Tibial nerve (tissue), 4 donors: ENCODE results near the gene LCMT1. TPM values are rescaled to one million over a fixed set of nuclear protein-coding genes. Genes with fewer than 3 reads are reported as not detected.

Experiments used
- DNase-seq, 2 donors: peaks; one replicate each; pipeline ENCODE4 v3.0.0-alpha.2; 2019; ENCODE audit warnings: low spot score in 2 of 2
- H3K27ac ChIP-seq, 4 donors: fragments of 200-600 bp; sonication (generic) in 3 of 4; one replicate each; pipeline ENCODE4 v1.5.1; 2017 to 2019; ENCODE audit warnings: mild to moderate bottlenecking in 1 of 4
- H3K27me3 ChIP-seq, 2 donors: fragments of 200-600 bp; sonication (generic) in 1 of 2; one replicate each; pipeline versions ENCODE4 v1.5.1 to v1.6.0; 2017 to 2019
- H3K36me3 ChIP-seq, 3 donors: fragments of 200-600 bp; sonication (generic); one replicate each; pipeline ENCODE4 v1.5.1; 2018 to 2019
- H3K4me1 ChIP-seq, 4 donors: fragments of 200-600 bp; sonication (generic) in 3 of 4; one replicate each; pipeline ENCODE4 v1.5.1; 2017 to 2019
- H3K4me3 ChIP-seq, 4 donors: fragments of 200-600 bp; sonication (generic) in 3 of 4; one replicate each; pipeline ENCODE4 v1.5.1; 2017 to 2019; ENCODE audit warnings: mild to moderate bottlenecking in 1 of 4, moderate library complexity in 1 of 4
- H3K9me3 ChIP-seq, 4 donors: fragments of 200-600 bp; sonication (generic) in 3 of 4; one replicate each; pipeline ENCODE4 v1.5.1; 2017 to 2019
- CTCF ChIP-seq, 5 experiments: fragments of 200-600 bp in 3 of 5; fragments of 450-650 bp in 2 of 5; sonication (generic) in 3 of 5; IDR thresholded peaks; one replicate each; pipeline ENCODE4 v1.5.1; 2016 to 2019; ENCODE audit warnings: antibody characterized with exemption in 5 of 5, mild to moderate bottlenecking in 3 of 5, moderate library complexity in 2 of 5
- EP300 ChIP-seq, 2 donors: sonication (generic); formaldehyde crosslinking; IDR thresholded peaks; one replicate each; pipeline ENCODE4 v1.6.1; 2017; ENCODE audit warnings: antibody characterized with exemption in 2 of 2, mild to moderate bottlenecking in 1 of 2
- POLR2A ChIP-seq, 2 donors: fragments of 450-650 bp; IDR thresholded peaks; one replicate each; pipeline ENCODE4 v1.6.1; 2017; ENCODE audit warnings: antibody characterized with exemption in 2 of 2, mild to moderate bottlenecking in 2 of 2, moderate library complexity in 2 of 2
- WGBS, 2 donors: methylation state at CpG; one replicate each; pipeline ENCODE4 v1.1.5; 2018; 5-methylcytosine and 5-hydroxymethylcytosine counted together
- total RNA-seq, 4 donors: library from RNA; depleted of rRNA; stranded (reverse); fragments of >200 nt; gene quantifications; one replicate each; pipeline ENCODE4 v1.1.0, GENCODE V29; 2016

Gene LCMT1
- total RNA-seq, 4 donors from 2014 or later, result 21.6 to 56.4 (median 33.8) TPM

GRCh38 chr16:25171390-25171789 is 59.8 kb downstream of the LCMT1 start:
- WGBS, 2 donors, result 88 to 96% methylated on average over 5 of the region's 5 CpGs
- no peaks in the 10 kb centered on the region for H3K4me1 ChIP-seq
- H3K27me3 ChIP-seq, result no peaks in the 10 kb centered on the region
- peaks cover 0 to 100% (median 32%) of the 10 kb centered on the region in 3 donors for H3K36me3 ChIP-seq
- no peak for DNase-seq
- H3K27ac ChIP-seq, result no peak overlapping the region
- no peaks in the 10 kb centered on the region for H3K9me3 ChIP-seq
- H3K4me3 ChIP-seq, result no peak overlapping the region
- TF ChIP-seq EP300 (IDR thresholded peaks at IDR 0.05) (no peak), CTCF (IDR thresholded peaks at IDR 0.05) (no peak), POLR2A (IDR thresholded peaks at IDR 0.05) (no peak)

GRCh38 chr16:25172831-25173230 is 61.3 kb downstream of the LCMT1 start:
- Histone ChIP-seq H3K27me3 (no peaks in the 10 kb centered on the region), H3K36me3 (peaks cover 0 to 98% (median 20%) of the 10 kb centered on the region in 3 donors), H3K9me3 (no peaks in the 10 kb centered on the region), H3K4me3 (no peak overlapping the region), H3K27ac (no peak overlapping the region), H3K4me1 (no peaks in the 10 kb centered on the region)
- no peak for TF ChIP-seq CTCF (IDR thresholded peaks at IDR 0.05)
- no peak for DNase-seq
- 93 to 94% methylated on average over 8 of the region's 8 CpGs for WGBS, 2 donors

GRCh38 chr16:25174285-25174684 is 62.7 kb downstream of the LCMT1 start:
- H3K36me3 ChIP-seq, result peaks cover 0 to 98% (median 7%) of the 10 kb centered on the region in 3 donors
- TF ChIP-seq CTCF (IDR thresholded peaks at IDR 0.05) (no peak), POLR2A (IDR thresholded peaks at IDR 0.05) (no peak), EP300 (IDR thresholded peaks at IDR 0.05) (no peak)
- H3K4me3 ChIP-seq, result no peak overlapping the region
- no peaks in the 10 kb centered on the region for H3K9me3 ChIP-seq
- no peaks in the 10 kb centered on the region for H3K4me1 ChIP-seq
- DNase-seq, result no peak
- no peaks in the 10 kb centered on the region for H3K27me3 ChIP-seq
- WGBS, 2 donors, result 89 to 95% methylated on average over 2 of the region's 2 CpGs
- no peak overlapping the region for H3K27ac ChIP-seq

GRCh38 chr16:25176136-25176535 is 64.6 kb downstream of the LCMT1 start:
- no peak for DNase-seq
- Histone ChIP-seq H3K36me3 (peaks cover 0 to 91% (median 6%) of the 10 kb centered on the region in 3 donors), H3K27ac (no peak overlapping the region), H3K27me3 (no peaks in the 10 kb centered on the region), H3K9me3 (no peaks in the 10 kb centered on the region), H3K4me1 (no peaks in the 10 kb centered on the region), H3K4me3 (no peak overlapping the region)
- TF ChIP-seq EP300 (IDR thresholded peaks at IDR 0.05), result no peak
- no peak for TF ChIP-seq CTCF (IDR thresholded peaks at IDR 0.05)
- TF ChIP-seq POLR2A (IDR thresholded peaks at IDR 0.05), result no peak
- 86 to 92% methylated on average over 7 of the region's 7 CpGs for WGBS, 2 donors

GRCh38 chr16:25177512-25177830 is 65.9 kb downstream of the LCMT1 start:
- Histone ChIP-seq H3K27me3 (no peaks in the 10 kb centered on the region), H3K4me1 (no peaks in the 10 kb centered on the region), H3K36me3 (peaks cover 0 to 78% (median 5%) of the 10 kb centered on the region in 3 donors), H3K27ac (no peak overlapping the region), H3K4me3 (no peak overlapping the region), H3K9me3 (no peaks in the 10 kb centered on the region)
- 48 to 72% methylated on average over 3 of the region's 3 CpGs for WGBS, 2 donors
- TF ChIP-seq CTCF (IDR thresholded peaks at IDR 0.05) (no peak), EP300 (IDR thresholded peaks at IDR 0.05) (no peak), POLR2A (IDR thresholded peaks at IDR 0.05) (no peak)
- no peak for DNase-seq
